GM18867 (cell line): ENCODE results near the gene MAP3K12.
"Not testable (repeated sequence)": the region's sequence is repeated elsewhere in the genome, so short reads cannot be mapped to it uniquely, and the experiment has no call there.

ENCODE experiments used
- ATAC-seq: cut with Tn5 transposase; IDR thresholded peaks from one replicate; pipeline ENCODE4 v1.9.1; 2021; ENCODE audit warnings: mild to moderate bottlenecking, moderate library complexity; ENCODE audit not compliant: unreplicated experiment

MAP3K12 gene

DNA sequence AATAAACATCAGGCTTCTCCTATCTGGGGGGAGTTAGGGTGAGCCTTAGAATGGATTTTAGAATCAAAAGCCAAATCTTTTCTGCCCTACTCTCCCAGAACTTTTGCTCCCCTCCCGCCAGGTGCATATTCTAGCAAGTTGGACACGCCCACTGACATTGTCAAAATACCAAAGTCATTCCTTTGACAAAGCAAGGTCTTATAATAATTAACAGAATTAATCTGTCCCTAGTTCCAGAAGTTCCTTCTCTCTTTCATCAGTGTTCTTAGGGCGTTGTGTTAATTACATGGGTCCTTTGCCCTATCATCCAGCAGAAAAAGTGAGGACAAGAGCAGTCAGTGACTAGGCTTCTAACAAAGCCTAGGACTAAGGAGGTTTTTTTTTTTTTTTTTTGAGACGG lies 55.3 kb downstream of the MAP3K12 start:
- no peak for ATAC-seq

DNA sequence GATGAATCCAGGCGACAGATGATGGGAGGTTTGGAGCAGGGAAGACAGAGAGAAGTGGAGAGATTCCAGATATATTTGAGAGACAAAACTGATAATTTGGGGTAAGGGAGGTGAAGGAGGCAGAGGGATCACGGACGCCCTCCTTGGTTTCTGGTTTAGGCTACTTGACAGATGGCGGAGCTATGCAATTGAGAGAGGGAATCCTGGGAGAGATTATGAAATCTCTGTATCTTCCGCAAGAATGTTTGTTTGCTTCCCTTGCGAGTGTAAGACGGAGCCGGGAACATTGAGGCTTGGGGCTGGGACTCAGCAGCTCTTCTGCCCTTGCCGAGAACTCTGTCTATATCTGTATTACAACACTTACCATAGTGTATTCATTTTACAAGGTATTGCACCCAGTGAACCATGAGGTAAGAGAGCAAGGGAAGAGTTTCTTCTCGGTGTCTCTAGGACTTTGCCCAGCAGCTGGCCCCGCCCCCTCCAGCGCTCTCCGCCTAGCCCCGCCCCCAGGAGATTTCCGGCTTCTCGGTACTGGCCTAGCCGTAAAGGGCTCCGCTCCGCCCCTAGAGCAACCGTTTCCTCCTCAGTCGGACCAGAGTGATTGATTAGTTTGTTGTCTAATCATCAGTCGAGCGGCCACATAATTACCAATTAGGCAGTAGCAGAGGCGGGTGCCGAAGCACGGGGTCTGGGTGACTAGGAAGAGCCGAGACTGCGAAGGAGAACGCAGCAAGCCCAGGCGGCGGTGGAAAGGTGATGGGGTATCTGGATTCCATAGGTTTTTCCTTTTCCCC lies 58.0 kb downstream of the MAP3K12 start, which contains the start of gene PRR13:
TSS of gene PRR13 (plus strand) at position 695 of the 794 bp plus-strand sequence. CDS start 981 bp downstream, outside the sequence.
- ATAC-seq, result peak; percentile 98

DNA sequence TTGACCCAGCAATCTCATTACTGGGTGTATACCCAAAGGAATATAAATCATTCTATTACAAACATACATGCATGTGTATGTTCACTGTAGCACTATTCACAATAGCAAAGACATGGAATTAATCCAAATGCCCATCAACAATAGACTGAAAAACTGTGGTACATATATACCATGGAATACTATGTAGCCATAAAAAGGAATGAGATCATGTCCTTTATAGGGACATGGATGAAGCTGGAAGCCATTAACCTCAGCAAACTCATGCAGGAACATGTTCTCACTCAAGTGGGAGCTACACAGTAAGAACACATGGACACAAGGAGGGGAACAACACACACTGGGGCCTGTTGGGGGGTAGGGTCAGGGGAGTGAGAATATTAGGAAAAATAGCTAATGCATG lies 59.7 kb downstream of the MAP3K12 start:
- ATAC-seq, result not testable (repeated sequence)

DNA sequence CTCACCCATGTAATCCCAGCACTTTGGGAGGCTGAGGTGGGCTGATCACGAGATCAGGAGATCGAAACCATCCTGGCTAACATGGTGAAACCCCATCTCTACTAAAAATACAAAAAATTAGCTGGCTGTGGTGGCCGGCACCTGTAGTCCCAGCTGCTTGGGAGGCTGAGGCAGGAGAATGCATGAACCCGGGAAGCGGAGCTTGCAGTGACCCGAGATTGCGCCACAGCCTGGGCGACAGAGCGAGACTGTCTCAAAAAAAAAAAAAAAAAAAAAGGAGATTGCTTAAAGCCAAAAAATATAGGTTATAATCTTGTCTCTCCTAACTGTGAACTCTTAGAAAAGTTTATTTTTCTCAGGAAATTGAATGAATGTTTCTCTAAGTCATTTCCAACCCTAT lies 63.9 kb downstream of the MAP3K12 start:
- ATAC-seq, result not testable (repeated sequence)

DNA sequence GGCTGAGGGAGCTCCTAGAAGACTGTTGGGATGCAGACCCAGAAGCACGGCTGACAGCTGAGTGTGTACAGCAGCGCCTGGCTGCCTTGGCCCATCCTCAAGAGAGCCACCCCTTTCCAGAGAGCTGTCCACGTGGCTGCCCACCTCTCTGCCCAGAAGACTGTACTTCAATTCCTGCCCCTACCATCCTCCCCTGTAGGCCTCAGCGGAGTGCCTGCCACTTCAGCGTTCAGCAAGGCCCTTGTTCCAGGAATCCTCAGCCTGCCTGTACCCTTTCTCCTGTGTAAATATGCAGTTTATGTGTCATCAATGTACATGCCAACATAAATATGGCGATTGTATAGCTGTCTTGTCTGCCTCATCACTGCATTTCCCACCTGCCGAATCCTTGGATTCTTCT lies 68.1 kb downstream of the MAP3K12 start:
- no peak for ATAC-seq

DNA sequence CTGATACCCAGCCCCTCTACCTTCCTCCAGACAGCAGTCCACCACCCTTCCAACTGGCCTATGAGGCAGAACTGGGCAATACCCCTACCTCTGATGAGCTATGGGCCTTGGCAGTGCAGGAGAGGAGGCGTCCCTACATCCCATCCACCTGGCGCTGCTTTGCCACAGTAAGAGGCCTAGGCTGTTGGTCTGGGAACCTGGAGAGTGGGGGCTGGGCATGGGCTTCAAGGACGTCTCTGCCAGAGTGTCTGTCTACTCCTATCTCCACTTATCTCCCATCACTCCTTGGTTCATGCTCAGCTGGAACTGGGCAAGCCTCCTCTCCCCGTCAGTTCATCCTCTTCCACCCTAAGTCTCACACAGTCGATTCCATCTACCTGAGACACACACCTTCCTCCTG lies 69.1 kb downstream of the MAP3K12 start:
- ATAC-seq, result no peak
